PC-9 (cell line): Measurements from ENCODE around the gene EVC2. TPM values are rescaled to one million over a fixed set of nuclear protein-coding genes. Genes with fewer than 3 reads are reported as not detected.

Experiments used
- BruUV-seq: library from RNA; stranded (reverse); fragments of 400-500 nt; replicated peaks from 2 replicates; lab custom pipeline; 2021; lab: Mats Ljungman, UMichigan
- CTCF ChIA-PET: fragments of 300-600 bp; sonication (Branson Sonifier 250); formaldehyde crosslinking; loops from one replicate; lab custom pipeline; 2022; ENCODE audit warnings: antibody characterized with exemption; lab: Charles Lee
- POLR2A ChIA-PET: fragments of 300-600 bp; sonication (Branson Sonifier 250); formaldehyde crosslinking; loops from one replicate; lab custom pipeline; 2022; ENCODE audit warnings: antibody characterized with exemption; ENCODE audit not compliant: unreplicated experiment; lab: Charles Lee
- DNase-seq, 2 experiments: peaks; one replicate each; pipeline versions ENCODE4 v3.0.0 to v3.0.0-alpha.2; 2015 to 2022; ENCODE audit warnings: mixed read lengths in 1 of 2
- H2AFZ ChIP-seq: fragments of 200-600 bp; sonication (generic); 2 replicates; pipeline ENCODE4 v1.8.1; 2017; ENCODE audit warnings: antibody characterized with exemption
- H3F3A ChIP-seq: fragments of 200-600 bp; sonication (generic); 2 replicates; pipeline ENCODE4 v1.8.1; 2017; ENCODE audit warnings: antibody characterized with exemption, mild to moderate bottlenecking, low read depth; ENCODE audit not compliant: insufficient read depth
- H3K27ac ChIP-seq: fragments of 200-600 bp; sonication (generic); 2 replicates; pipeline ENCODE4 v1.6.1; 2016; ENCODE audit warnings: mixed run types
- H3K27me3 ChIP-seq: fragments of 200-600 bp; sonication (generic); 2 replicates; pipeline ENCODE4 v1.6.1; 2016; ENCODE audit warnings: low read depth, mixed run types; ENCODE audit not compliant: insufficient read depth
- H3K36me3 ChIP-seq: fragments of 200-600 bp; sonication (generic); 2 replicates; pipeline ENCODE4 v1.6.1; 2016; ENCODE audit warnings: low read depth, mixed run types
- H3K4me1 ChIP-seq: fragments of 200-600 bp; sonication (generic); replicated peaks from 2 replicates; pipeline ENCODE4 v1.6.1; 2016; ENCODE audit warnings: mixed run types; ENCODE audit not compliant: insufficient read depth
- H3K4me2 ChIP-seq: fragments of 200-600 bp; sonication (generic); 2 replicates; pipeline ENCODE4 v1.6.1; 2017; ENCODE audit warnings: mixed run types
- H3K4me3 ChIP-seq: fragments of 200-600 bp; sonication (generic); 2 replicates; pipeline ENCODE4 v1.6.1; 2016; ENCODE audit warnings: mixed run types
- H3K79me2 ChIP-seq: fragments of 200-600 bp; sonication (generic); 2 replicates; pipeline ENCODE4 v1.6.1; 2017; ENCODE audit warnings: low read depth, mixed run types
- H3K9me2 ChIP-seq: fragments of 200-600 bp; sonication (generic); 2 replicates; pipeline ENCODE4 v1.8.1; 2017; ENCODE audit warnings: mild to moderate bottlenecking; ENCODE audit not compliant: insufficient read depth
- H3K9me3 ChIP-seq: fragments of 200-600 bp; sonication (generic); 2 replicates; pipeline ENCODE4 v1.8.1; 2016; ENCODE audit warnings: low read depth; ENCODE audit not compliant: insufficient read depth
- H4K20me1 ChIP-seq: fragments of 200-600 bp; sonication (generic); 2 replicates; pipeline ENCODE4 v1.8.1; 2017; ENCODE audit not compliant: insufficient read depth
- CTCF ChIP-seq: fragments of 200-600 bp; sonication (generic); conservative IDR thresholded peaks from 2 replicates; pipeline ENCODE4 v1.6.1; 2017; ENCODE audit warnings: mixed run types, antibody characterized with exemption, mild to moderate bottlenecking, moderate library complexity
- EZH2 ChIP-seq: fragments of 200-600 bp; sonication (generic); IDR thresholded peaks from 2 replicates; pipeline ENCODE4 v1.8.0; 2017; ENCODE audit warnings: antibody characterized with exemption, low read depth
- intact Hi-C: fragments of 100-400 bp; cut with micrococcal nuclease; formaldehyde crosslinking; loops from one replicate; pipeline ENCODE4 v1.10.0; 2022; ENCODE audit not compliant: unreplicated experiment
- total RNA-seq: library from RNA; stranded (reverse); gene quantifications from 2 replicates; pipeline ENCODE4 v1.2.3, GENCODE V29; 2021

Gene EVC2
- total RNA-seq, 1 experiment from 2014 or later = 1.4 TPM

- Histone ChIP-seq H3K4me3 (no peak overlapping the region), H3K36me3 (no peaks in the 10 kb centered on the region), H3K27me3 (peaks cover 22% of the 10 kb centered on the region; the same call in 1 of the 2 replicates), H3K27ac (no peak overlapping the region), H3K9me2 (no peaks in the 10 kb centered on the region), H3F3A (no peaks in the 10 kb centered on the region), H3K4me2 (no peak overlapping the region), H3K4me1 (no peaks in the 10 kb centered on the region), H2AFZ (no peak overlapping the region), H3K79me2 (no peaks in the 10 kb centered on the region), H3K9me3 (no peaks in the 10 kb centered on the region), H4K20me1 (no peaks in the 10 kb centered on the region)
- intact Hi-C loops = no loop called here
- TF ChIP-seq EZH2 (no peak), CTCF (no peak)
- CTCF ChIA-PET = no interaction called here
- no TSS peak for BruUV-seq
- DNase-seq = no peak
- POLR2A ChIA-PET = no interaction called here
These were observed 164.7 kb downstream of the EVC2 start for GRCh38 chr4:5543681-5544080.

GRCh38 chr4:5541169-5541568 is 167.2 kb downstream of the EVC2 start:
- H3F3A ChIP-seq = no peaks in the 10 kb centered on the region
- no peaks in the 10 kb centered on the region for H3K9me3 ChIP-seq
- no peak for DNase-seq
- H3K36me3 ChIP-seq = no peaks in the 10 kb centered on the region
- peaks cover 22% of the 10 kb centered on the region; the same call in 1 of the 2 replicates for H3K27me3 ChIP-seq
- H3K4me3 ChIP-seq = no peak overlapping the region
- TF ChIP-seq CTCF (no peak), EZH2 (no peak)
- no peaks in the 10 kb centered on the region for H3K4me1 ChIP-seq
- intact Hi-C loops = no loop called here
- H3K4me2 ChIP-seq = no peak overlapping the region
- H3K27ac ChIP-seq = no peak overlapping the region
- H3K79me2 ChIP-seq = no peaks in the 10 kb centered on the region
- BruUV-seq = no TSS peak
- H3K9me2 ChIP-seq = no peaks in the 10 kb centered on the region
- POLR2A ChIA-PET = no interaction called here
- no peak overlapping the region for H2AFZ ChIP-seq
- no peaks in the 10 kb centered on the region for H4K20me1 ChIP-seq
- CTCF ChIA-PET = no interaction called here

GRCh38 chr4:5539584-5539983 is 168.8 kb downstream of the EVC2 start:
- no peak for TF ChIP-seq EZH2
- TF ChIP-seq CTCF = no peak
- Histone ChIP-seq H3K36me3 (no peaks in the 10 kb centered on the region), H3K79me2 (no peaks in the 10 kb centered on the region), H3K27ac (no peak overlapping the region), H3K27me3 (peaks cover 22% of the 10 kb centered on the region; the same call in 1 of the 2 replicates), H3K9me2 (no peaks in the 10 kb centered on the region), H4K20me1 (no peaks in the 10 kb centered on the region), H2AFZ (no peak overlapping the region), H3K4me1 (no peaks in the 10 kb centered on the region), H3K4me2 (no peak overlapping the region), H3F3A (no peaks in the 10 kb centered on the region), H3K9me3 (no peaks in the 10 kb centered on the region), H3K4me3 (no peak overlapping the region)
- ChIA-PET CTCF (no interaction called here), POLR2A (no interaction called here)
- no TSS peak for BruUV-seq
- intact Hi-C loops = no loop called here
- DNase-seq = no peak
